ELR (cell line): ENCODE measurements around the gene KLHDC7B.

ENCODE experiments used
- DNase-seq: peaks from one replicate; pipeline ENCODE4 v3.0.0-alpha.2; 2015; ENCODE audit warnings: low read depth

The KLHDC7B gene

DNA sequence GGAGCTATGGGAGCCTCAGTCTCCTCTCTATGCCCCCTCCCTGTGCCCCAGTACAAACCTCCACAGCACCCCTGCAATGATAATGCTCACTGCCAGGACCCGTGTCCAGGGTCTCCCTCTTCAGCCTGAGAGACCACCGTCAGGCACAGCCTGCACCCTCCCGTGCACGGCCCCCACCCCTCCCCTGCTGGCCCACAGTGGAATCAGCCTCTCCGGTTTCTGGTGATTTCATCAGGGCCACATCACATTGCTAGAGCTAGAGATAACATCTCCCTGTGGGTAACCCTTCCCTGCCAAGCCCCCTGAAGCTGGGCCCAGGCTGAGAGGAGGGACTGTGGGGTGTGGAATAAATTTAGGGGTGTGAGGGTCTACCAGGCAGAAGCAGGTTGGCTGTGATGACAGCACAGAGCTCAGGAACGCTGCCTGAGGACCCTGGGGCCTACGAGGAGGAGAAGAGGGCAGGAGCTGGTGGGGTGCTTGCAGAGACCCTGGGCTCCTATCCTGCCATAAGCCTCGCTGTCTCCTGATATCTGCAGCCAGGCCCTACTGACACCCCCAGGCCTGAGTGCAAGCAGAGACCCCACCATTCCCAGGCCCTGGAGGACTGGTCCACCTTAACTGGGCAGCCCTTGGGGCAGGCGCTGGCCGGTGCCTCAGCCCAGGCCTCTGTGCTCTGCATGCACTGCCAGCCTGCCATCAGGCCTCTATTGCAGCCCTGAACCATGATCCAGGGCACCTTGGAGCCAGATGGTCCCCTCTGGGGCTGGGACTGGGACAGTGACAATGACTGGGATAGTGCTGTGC is at the start of gene KLHDC7B:
Gene KLHDC7B, plus strand, starts transcription at position 378 of the 804 bp plus-strand sequence. Its CDS starts 345 bp downstream, at position 723.
- no peak for DNase-seq

DNA sequence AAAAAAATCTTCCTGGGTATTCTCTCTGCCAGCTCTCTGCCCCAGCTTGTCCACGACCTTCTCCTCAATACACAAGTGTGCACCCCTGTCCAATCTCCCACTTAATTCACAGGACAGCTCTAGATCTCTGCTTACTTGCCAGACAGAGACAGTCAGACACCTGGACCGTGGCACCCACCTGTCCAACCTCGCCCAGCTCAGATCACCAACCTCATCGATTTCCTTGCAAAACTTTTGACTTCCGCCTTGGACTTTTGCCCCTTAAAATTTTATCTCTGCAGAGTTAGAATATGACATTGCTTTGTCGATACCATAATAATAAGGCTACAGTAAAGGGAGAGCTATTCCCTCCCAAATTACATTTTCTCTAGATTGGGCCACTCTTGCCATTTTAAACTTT is 48.6 kb upstream of the KLHDC7B start:
- DNase-seq = no peak

DNA sequence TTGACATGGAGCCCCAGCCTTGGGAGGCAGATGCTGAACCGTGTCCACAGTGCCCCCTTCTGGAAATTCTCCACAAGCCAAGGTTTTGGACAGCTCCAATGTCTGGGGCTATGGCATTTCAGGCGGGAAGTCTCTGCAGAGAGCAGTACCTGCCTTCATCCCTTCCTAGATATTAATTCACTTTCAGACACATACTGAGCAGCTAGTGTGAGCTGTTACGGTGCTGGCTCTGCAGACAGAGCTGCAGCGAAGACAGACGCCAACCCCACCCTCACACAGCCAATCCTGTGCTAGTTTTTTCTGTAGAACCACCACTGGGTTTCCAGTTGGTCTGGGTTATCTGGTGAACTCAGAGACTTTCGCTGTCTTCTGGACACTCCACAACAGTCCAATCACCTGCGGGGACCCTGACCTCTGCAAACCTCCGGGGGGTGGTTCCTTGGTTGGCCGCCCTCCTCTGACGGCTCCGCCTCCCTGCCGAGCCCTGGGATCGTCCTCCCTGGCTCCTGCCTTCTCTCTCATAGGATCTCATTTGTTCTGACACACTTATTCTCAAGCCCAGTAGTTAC is 47.3 kb upstream of the KLHDC7B start:
- peak; percentile 75 for DNase-seq

DNA sequence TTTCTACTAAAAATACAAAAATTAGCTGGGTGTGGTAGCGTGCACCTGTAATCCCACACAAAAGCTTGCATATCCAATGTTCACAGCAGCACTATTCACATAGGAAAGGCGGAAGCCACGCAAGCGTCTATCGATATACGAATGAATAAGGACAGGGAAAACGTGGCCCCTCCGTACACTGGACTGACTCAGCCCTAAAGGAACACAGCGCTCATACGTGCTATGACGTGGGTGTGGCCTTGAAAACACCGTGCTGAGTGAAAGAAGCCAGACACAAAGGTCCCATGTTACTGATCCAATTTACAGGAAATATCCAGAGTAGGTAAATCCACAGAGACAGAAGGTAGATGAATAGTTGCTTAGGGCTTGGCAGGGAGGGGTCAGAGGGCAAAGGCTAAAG is 45.2 kb upstream of the KLHDC7B start:
- DNase-seq = no peak

DNA sequence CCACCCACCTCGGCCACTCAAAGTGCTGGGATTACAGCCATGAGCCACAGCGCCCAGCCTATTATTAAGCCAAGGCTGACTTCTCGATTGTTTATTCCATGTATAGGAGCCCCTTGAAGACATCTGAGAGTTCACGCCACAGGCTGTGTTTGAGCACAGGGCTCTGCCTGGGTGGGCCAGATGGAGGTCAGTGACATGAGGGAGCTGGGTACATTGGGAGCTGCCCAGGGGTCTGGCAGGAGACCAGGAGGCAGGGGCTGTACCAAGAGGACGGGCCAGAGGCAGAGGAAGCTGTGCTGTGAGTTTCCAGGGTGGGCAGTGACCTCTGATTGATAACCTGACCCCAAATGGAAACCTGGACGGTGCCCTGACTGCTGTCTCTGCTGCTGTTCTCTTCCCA is 43.6 kb upstream of the KLHDC7B start:
- no peak for DNase-seq

DNA sequence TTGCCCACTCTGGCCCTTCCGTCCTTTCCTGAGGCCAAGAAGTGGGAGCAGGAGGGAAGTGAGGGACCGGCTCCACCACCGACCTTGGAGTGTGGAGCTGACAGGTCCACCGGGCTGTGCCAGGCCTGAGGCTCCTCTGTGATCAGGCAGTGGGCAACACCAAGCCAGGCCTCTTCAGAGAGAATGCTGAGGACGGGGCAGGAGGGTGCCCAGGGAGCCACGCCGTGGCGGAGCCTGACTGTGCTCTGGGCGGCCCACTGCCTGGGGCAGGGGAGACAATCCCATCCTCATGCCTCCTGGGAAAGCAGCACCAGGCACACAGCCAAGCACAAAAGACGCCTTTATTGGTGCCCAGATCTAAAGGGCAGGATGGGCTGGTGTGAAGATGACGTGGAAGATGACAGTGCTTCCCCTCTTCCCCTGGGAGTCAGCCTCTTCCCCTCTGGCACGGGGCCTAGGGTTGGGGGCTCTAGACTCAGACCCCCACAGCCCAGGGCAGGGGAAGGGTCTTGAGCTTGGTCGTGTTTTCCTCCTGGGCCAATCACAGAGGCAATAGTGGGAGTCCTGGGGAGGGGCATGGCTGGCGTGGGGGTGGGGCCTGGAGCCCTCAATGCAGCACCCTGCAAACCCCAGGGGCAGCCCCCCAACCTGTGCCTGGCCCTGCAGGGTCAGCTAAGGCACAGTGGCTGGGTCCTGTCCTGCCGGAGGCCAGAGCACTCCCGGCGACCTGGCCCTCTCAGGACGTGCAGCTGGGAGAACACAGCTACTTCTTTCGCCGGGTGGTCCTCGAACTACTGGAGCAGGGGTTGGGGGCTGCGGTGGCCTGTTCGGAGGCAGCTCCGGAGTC is 42.8 kb upstream of the KLHDC7B start:
- no peak for DNase-seq

DNA sequence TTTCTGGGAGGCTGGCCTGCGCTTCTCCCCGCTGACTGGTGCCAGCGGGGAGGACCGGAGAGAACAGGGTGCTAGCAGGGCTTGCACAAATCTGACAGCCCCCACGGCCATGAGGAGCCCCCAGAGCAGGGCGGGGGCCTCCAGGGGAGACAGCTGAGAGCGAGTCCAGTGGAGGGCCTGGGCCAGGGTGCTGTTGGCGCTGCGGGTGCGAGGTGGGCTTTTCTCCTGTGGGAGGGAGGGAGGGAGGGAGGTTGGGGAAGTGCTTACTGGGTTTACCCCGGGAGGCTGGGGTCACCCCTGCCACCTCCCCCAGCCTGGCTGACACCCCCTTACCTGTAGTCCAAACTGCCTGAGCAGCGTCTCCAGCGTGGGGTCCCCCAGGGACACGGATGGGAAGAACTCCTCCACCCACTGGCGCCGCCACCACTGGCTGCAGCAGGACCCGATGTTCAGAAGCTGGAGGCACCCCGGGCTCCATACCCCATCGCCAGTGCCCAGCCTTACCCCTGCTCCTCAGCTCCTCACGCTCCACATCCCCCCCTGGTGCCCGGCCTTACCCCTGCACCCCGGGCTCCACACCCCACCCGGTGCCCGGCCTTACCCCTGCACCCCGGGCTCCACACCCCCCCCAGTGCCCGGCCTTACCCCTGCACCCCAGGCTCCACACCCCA is 42.1 kb upstream of the KLHDC7B start:
- no peak for DNase-seq

DNA sequence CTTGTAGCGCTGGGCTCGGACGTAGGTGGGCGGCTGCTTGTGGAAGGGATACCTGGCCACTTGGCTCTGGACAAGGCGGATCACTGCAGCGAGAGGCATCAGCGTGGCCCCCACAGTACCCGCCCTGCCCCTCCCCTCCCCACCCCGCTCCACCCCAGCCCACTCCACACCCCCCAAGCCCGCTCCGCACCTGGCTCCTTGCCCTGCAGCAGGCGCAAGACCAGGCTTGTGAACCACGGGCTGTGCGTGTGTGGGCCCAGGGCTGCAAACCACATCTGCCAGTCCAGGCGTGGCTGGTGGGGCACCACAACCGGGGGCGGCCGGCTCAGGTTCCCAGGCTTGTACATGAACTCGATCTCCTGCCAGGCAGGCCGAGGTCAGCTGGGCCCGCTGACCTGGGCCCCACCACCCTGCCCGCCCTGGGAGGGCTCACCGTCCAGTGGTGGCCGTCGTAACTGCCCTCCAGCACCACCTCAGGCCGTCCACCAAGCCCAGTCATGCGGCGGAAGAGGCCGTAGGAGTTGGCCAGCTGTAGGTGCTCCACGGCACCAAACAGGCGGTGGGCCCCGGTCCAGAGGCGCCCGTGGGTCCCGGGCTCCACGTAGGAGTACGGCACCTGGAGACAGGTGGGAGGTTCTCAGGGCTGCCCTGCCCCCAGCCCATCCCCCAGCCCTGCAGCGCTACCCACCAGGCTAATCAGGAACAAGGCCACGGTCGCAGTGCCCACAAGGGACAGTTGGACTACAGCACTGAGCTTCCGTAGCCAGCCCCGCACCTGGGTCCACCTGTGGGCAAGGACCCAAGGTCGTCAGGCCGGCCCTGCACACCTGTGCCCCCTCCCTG is 41.1 kb upstream of the KLHDC7B start:
- no peak for DNase-seq

DNA sequence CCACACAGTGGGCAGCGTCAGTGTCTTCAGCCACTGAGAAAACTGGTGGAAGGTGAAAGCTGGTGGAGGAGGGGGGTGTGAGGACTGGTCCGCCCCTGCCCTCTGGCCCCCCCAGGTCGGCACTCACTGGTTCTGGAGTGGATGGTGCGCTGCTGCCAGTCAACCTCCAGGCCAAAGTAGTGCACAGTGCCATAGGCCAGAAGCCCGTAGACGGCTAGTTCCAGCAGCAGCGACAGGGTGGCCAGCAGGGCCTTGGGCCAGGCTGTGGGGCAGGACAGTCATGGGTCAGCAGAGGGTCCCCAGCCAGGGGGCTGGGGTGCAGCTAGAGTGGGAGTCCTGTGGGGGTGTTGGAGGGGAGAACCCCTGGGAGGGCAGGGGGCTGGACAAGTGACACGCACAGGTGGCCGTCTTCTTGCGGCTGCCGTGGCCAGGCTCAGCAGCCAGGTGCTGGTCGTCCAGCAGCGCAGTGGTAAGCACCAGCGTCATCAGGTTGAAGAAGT is 40.4 kb upstream of the KLHDC7B start:
- no peak for DNase-seq

DNA sequence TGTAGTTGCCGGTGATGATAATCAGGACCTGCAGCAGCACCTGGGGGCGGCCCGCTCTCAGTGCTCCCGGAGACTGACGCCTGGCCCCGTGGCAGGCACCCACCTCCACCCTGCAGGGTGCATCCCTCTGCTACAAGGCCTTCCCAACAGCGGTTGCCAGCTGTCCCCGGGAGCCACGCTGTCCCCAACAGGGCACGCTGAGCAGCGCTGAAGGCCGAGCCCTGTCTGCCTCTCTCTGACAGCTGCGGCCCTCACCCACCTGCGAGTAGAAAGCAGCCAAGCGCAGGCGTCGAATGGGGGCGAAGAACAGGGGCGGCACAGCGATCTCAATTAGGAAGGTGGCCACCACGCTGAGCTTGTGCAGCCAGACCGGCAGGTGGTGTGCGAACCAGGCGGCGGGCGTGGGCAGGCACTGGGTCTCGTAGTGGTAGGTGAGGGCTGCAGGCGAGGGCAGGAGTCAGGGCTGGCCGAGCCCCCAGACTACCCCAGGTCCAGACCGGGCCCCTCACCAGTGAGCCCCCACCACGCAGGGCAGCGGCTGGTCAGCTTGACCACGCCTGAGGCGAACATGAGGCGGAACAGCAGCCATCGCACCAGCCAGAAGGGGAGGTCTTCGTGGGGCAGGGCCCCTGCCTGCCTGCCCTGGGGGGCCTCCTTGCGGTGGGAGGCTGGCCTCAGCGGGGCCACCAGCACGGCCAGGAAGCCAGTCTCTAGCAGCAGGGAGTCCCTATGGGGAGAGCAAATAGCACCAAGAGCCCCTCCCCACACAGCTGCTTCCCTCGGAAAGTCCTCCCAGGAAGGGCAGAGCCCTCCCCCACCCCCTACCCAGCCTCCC is 39.7 kb upstream of the KLHDC7B start:
- no peak for DNase-seq

DNA sequence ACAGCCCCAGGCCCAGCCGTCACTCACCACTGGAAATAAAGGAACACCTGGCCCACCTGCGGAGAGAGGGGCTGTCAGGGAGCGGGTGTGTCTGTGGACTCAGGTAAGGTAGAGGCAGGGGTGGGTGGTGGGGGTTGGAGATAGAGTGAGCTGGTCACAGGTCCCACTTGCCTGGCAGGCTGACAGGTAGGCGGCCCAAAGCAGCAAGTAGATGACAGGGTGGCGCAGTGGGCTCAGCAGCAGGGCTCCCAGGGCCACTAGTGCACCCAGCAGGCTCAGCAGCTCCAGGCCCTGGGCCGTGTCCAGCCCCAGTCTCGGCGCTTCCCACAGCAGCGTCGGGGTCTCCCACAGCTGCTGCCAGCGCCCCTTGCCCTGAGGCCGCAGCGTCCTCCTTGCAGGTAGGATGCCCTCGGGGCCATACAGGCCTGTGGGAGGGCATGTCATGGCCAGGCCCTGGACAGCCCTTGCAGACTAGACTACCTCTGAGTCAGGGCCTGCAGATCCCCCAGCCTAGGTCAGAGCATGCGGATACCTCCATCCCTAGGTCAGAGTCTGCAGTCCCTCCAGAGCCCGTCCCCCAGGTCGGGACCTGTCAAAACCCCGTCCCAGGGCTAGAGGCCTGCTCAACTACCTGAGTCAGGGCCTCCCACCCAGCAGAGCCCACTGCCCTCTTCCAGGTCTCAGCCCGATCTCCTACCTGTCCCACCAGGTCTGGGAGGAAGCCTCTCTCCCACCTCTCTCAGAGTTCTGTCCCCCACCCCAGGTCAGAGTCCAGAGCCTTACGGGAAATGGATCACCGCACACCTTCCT is 38.9 kb upstream of the KLHDC7B start:
- peak; percentile 61 for DNase-seq

DNA sequence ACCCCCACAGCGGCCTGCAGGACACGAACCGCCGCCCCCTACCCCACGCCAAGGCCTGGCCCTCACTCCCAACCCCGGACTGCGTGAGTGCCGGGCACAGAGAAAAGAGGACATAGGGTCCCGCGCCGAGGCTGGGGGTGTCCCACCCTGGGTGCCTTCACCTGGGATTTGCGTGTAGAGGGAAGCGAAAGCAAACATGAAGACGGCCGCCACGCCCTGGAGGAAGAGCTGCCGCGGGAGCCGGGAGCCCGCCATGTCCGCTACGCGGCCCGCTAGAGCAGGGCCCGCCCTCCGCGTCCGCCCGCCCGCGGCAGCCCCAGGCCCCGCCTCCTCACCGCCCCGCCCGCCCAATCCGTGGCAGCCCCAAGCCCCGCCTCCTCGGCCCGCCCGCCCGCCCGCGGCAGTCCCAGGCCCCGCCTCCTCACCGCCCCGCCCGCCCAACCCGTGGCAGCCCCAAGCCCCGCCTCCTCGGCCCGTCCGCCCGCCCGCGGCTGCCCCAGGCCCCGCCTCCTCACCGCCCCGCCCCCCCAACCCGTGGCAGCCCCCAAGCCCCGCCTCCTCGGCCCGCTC is 38.2 kb upstream of the KLHDC7B start, which contains the start of gene LMF2:
Gene LMF2, minus strand, starts transcription at position 282 of the 570 bp plus-strand sequence. Its CDS starts 27 bp downstream, at position 255.
- DNase-seq = peak; percentile 82

DNA sequence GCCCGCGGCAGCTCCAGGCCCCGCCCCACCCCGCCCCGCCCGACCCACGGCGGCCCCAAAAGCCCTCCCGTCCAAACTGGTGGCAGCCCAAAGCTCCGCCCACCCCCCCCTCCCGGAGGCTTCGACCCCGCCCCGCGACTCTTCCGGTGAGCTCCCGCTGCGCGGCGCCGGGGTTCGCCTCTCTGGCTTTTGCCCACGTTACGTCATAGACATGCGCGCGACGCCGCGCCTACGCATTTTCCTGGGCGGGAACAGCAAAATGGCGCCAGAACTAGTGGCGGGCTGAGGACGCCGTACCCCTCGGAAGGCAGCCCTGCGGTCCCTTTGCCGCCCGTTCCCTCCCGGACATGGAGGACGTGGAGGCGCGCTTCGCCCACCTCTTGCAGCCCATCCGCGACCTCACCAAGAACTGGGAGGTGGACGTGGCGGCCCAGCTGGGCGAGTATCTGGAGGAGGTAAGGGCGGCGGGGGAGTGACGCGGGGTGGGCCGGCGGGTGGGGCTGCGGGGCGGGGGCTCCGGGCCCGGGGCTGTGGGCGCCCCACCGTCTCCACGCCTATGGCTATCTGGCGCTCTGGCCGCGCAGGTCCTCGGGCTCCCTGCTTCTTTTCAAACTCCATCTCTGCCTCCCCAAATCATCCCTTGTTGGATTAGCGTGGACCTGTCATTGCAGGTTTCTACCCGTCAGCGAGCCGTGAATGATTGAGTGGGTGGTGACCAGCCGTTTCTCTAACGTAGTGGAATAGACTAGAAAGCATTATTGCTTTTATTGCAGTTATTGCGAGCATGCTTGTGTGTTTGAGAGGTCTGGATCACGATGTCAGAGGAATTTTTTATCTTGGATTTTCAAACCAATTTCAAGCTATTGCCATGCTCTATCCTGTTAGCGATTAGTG is 37.5 kb upstream of the KLHDC7B start, which contains the start of gene NCAPH2:
Gene NCAPH2, plus strand, starts transcription at position 234 of the 894 bp plus-strand sequence. Its CDS starts 114 bp downstream, at position 348.
- peak; percentile 98 for DNase-seq

DNA sequence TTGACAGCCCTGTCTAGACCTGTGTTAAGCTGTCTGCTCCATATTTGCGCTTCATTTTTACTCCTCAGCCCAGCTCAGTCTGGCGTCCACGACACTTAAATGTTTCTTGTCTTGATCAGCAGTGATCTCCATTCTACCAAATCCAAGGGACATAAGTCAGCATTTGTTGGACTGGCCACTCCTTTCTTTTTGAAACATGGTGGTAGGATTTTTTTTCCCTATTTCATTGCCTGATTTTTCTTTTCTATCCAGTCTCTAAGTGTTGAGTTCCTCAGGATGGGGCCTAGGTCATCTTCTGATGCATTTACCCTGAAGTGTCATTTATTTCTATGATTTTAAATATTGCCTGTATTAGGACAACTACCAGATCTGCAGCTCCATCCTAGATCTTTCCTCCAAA is 36.8 kb upstream of the KLHDC7B start:
- no peak for DNase-seq

DNA sequence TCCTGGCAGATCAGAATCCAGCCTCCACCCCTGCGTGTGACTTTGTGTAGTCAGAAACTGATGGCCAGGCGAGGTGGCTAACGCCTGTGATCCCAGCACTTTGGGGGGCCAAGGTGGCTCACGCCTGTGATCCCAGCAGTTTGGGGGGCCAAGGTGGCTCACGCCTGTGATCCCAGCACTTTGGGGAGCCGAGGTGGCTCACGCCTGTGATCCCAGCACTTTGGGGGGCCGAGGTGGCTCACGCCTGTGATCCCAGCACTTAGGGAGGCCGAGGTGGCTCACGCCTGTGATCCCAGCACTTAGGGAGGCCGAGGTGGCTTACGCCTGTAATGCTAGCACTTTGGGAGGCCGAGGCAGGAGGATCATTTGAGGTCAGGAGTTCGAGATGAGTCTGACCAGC is 32.5 kb upstream of the KLHDC7B start:
- no peak for DNase-seq

DNA sequence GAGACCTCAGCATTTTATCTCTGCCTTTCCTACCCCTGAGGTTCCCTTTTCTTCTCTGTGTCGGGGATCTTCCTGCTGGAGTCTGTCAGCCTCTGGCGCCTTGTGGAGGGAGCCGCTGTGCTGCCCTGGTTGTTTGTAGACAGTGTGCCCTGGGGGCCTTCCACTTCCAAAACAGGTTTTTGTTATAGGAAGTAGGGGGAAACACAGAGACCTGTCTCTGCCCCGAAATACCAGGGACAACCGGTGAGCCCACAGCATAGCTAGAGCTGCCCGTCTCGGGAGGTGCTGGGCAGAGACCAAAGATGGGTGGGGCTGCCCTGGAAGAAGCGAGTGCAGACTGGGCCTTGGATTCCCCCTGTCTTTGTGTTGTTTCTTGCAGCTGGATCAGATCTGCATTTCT is 29.6 kb upstream of the KLHDC7B start:
- DNase-seq = no peak

DNA sequence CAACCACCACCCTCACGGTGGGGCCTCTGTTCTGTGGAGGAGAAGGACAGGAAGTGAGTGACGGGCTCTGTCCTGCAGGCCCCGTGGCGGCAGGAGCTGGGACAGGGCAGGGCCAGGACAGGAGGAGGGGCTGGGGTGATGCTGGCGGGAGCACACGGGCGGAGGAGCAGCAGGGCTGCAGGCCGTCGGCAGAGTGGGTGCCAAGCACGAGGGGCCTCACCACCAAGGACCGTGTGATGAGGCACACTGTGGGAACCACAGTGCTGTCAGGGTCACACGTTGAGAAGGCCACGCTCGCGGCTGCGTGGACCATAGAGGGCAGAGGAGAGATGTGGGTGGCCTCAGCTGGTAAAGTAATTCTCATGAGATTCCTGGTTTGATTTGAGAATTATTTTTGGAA is 28.8 kb upstream of the KLHDC7B start:
- DNase-seq = no peak
